Measurements from ENCODE around the gene OR10V1.

OR10V1 gene

GRCh38 chr11:59678813-59679165 lies 34.9 kb downstream of the OR10V1 start:
- no peak for DNase-seq (ENCODE audit: low read depth)
- H3K4me3 ChIP-seq (ENCODE audit: low read depth, low read length), result no peak overlapping the region
- TF ChIP-seq CTCF (IDR thresholded peaks at IDR 0.05; ENCODE audit: low read depth, low read length, missing control alignments), result no peak

- DNase-seq (ENCODE audit: low read depth), result no peak
Observed at GRCh38 chr11:59678118-59678812, 35.4 kb downstream of the OR10V1 start.

GRCh38 chr11:59676205-59676604 lies 37.4 kb downstream of the OR10V1 start:
- no peak for DNase-seq (ENCODE audit: low read depth)
- TF ChIP-seq CTCF (IDR thresholded peaks at IDR 0.05; ENCODE audit: low read depth, low read length, missing control alignments), result no peak
- H3K4me3 ChIP-seq (ENCODE audit: low read depth, low read length), result no peak overlapping the region

More at GRCh38 chr11:59678118-59678812, 35.4 kb downstream of the OR10V1 start:
- H3K4me3 ChIP-seq (ENCODE audit: low read depth, low read length), result no peak overlapping the region
- TF ChIP-seq CTCF (IDR thresholded peaks at IDR 0.05; ENCODE audit: low read depth, low read length, missing control alignments), result peak; percentile 14

GRCh38 chr11:59674291-59674690 lies 39.4 kb downstream of the OR10V1 start:
- H3K4me3 ChIP-seq (ENCODE audit: low read depth, low read length), result no peak overlapping the region
- no peak for DNase-seq (ENCODE audit: low read depth)
- TF ChIP-seq CTCF (IDR thresholded peaks at IDR 0.05; ENCODE audit: low read depth, low read length, missing control alignments), result no peak

- no peak overlapping the region for H3K4me3 ChIP-seq (ENCODE audit: low read depth, low read length)
- no peak for DNase-seq (ENCODE audit: low read depth)
- TF ChIP-seq CTCF (IDR thresholded peaks at IDR 0.05; ENCODE audit: low read depth, low read length, missing control alignments), result no peak
Observed at GRCh38 chr11:59673291-59673690, 40.4 kb downstream of the OR10V1 start.

- H3K4me3 ChIP-seq (ENCODE audit: low read depth, low read length), result no peak overlapping the region
- no peak for TF ChIP-seq CTCF (IDR thresholded peaks at IDR 0.05; ENCODE audit: low read depth, low read length, missing control alignments)
- no peak for DNase-seq (ENCODE audit: low read depth)
Observed at GRCh38 chr11:59671471-59671870, 42.2 kb downstream of the OR10V1 start.

GRCh38 chr11:59669611-59670009 lies 44.0 kb downstream of the OR10V1 start:
- no peak for DNase-seq (ENCODE audit: low read depth)
- H3K4me3 ChIP-seq (ENCODE audit: low read depth, low read length), result peak overlapping the region; percentile 53
- no peak for TF ChIP-seq CTCF (IDR thresholded peaks at IDR 0.05; ENCODE audit: low read depth, low read length, missing control alignments)

Measured in GM12864 (cell line).